Astrocyte of the cerebellum (primary cell): ENCODE results near the gene PSMB2.

Experiments
- DNase-seq: peaks from one replicate; pipeline ENCODE4 v3.0.0-alpha.2; 2011; ENCODE audit warnings: low read depth
- H3K4me3 ChIP-seq: 2 replicates; pipeline ENCODE4 v1.5.1; 2011; ENCODE audit warnings: mild to moderate bottlenecking, low read depth, low read length, moderate library complexity
- in situ Hi-C: cut with HindIII; loops from 2 replicates; pipeline ENCODE4 v1.10.0; 2017; ENCODE audit warnings: low sequenced_read_pairs
- TF ChIP-seq, protein P1 (sequence below): IDR thresholded peaks from 2 replicates; pipeline ENCODE4 v1.5.1; 2012; ENCODE audit warnings: low read length, low read depth, moderate library complexity, mild to moderate bottlenecking; ENCODE audit errors: missing control alignments

PSMB2 gene

DNA sequence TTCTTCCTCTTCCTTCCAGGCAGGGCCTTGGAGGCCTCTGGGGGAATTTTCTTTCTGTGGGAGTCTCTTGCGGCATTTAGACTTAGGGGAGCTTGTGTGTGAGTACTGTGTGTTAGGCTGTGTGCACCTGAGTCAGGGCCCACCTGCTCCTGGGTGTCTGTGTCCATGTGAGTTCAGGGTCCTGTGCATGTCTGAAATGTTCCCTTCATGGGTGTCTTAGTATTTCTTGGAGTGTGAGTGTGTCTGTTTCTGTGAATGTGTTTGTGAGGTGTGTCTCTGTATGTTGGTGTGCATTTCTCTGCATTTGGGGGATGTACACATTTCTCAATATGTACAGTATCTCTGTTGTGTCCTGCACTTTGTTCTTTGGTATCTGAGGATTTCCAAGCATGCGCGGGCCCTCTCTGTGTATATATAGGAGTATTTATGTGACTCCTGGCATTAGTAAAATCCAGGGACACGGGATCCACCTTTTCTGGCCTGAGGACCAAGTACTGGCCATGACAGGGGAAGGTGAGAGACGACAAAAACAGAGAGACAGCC is 65.8 kb downstream of the PSMB2 start:
- no peak for DNase-seq
- TF ChIP-seq, protein P1, sequence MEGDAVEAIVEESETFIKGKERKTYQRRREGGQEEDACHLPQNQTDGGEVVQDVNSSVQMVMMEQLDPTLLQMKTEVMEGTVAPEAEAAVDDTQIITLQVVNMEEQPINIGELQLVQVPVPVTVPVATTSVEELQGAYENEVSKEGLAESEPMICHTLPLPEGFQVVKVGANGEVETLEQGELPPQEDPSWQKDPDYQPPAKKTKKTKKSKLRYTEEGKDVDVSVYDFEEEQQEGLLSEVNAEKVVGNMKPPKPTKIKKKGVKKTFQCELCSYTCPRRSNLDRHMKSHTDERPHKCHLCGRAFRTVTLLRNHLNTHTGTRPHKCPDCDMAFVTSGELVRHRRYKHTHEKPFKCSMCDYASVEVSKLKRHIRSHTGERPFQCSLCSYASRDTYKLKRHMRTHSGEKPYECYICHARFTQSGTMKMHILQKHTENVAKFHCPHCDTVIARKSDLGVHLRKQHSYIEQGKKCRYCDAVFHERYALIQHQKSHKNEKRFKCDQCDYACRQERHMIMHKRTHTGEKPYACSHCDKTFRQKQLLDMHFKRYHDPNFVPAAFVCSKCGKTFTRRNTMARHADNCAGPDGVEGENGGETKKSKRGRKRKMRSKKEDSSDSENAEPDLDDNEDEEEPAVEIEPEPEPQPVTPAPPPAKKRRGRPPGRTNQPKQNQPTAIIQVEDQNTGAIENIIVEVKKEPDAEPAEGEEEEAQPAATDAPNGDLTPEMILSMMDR = no peak
- H3K4me3 ChIP-seq = no peak overlapping the region
- in situ Hi-C loops = no loop called here

DNA sequence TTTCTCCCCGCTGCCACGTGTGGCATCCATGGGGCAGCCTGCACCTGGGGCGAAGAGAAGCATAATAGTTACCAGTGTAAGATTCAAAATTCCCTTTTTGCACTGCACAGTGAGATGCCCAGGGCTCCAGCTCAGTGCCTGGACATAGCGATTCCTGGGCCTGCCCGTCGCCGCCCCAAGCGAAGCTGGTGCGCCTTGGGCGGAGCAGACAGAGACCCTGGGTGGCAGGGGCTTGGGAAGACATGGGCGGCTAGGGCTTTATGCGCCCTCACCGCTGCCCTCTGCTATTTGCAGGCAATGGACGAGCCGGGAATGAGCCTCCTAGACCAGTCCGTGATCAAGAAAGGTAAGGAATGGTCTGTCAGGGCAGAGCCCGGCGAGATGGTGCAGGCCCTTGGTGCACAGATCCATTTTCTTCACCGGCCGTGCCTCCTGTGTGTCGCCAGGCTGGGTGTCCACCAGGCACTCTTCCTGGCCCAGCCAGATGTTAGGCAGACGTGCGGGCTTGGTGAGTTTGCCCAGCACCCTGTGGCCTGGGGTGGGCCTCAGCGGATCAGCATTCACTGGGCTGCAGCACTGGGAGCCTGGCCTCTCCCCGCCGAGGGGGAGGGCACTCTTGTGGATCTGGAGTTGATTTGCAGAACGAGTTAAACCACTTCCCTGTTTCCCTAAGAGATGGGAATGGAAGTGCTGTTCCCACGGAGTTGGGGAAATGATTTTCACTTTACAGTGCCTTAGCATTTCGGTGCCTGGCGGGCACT is 66.5 kb downstream of the PSMB2 start:
- TF ChIP-seq, protein P1 = no peak
- H3K4me3 ChIP-seq = no peak overlapping the region
- DNase-seq = no peak
- in situ Hi-C loops = no loop called here

DNA sequence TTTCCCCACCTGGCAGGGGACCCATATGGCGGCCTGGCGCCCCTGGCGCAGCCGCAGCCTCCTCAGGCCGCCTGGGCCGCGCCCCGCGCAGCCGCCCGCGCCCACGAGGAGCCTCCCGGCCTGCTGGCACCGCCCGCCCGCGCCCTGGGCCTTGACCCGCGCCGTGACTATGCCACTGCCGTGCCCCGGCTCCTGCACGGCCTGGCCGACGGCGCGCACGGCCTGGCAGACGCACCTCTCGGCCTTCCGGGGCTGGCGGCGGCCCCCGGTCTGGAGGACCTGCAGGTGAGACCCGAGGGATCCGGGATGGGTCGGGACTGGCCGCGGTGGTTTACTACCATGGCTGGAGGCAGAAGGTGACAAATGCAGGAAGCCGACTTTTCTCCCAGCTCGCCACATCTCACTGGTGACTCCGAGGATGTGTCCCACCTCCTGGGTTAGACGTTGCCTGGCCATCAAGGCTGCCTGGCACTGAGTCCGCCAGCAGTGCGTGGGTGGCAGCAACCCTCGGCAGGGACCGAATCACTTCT is 67.1 kb downstream of the PSMB2 start:
- TF ChIP-seq, protein P1 = no peak
- in situ Hi-C loops = no loop called here
- no peak overlapping the region for H3K4me3 ChIP-seq
- DNase-seq = no peak

DNA sequence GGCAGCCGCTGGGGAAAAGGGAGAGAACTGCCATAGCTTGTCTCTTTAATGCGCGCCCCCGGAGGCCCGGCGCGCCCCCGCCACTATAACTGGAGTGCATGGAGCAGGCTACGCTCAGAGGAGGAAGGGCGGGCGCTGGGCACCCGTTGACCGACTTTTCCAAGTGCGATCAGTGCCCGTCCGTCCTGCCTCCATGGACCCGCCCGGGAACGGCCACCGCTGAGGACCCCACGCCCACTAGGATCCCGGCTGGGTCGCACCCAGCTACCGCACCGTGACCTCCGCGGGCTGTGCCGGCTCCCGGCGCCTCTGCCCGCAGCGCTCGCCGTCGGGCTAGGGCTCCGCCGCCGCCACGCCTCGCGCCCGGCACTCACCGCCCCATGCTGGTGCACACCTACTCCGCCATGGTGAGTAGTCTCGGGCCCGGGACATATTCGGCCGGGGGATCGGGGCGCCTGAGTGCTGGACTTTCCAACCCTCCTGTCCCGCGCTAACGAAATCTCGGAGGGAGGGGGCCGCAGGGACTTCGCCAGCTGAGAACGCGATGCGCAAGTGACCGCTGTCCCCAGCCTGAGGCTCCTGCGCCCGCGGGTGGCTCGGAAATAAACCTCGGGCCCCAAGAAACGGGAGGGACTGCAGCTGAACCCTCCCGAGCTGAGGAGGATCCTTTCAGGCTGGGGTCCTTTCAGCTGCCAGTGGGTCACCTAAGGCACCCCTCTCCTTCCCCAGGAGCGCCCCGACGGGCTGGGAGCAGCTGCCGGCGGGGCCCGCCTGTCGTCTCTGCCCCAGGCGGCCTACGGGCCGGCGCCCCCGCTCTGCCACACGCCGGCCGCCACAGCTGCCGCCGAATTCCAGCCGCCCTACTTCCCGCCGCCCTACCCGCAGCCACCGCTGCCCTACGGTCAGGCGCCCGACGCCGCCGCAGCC is 67.9 kb downstream of the PSMB2 start, which contains the start of gene TFAP2E:
Gene TFAP2E (plus strand): TSS at position 117 of the 927 bp plus-strand sequence. CDS start 264 bp downstream, at position 381.
- TF ChIP-seq, protein P1 = no peak
- no peak for DNase-seq
- peak within 1 kb of the TSS; percentile 45 for H3K4me3 ChIP-seq
- in situ Hi-C loops = no loop called here

DNA sequence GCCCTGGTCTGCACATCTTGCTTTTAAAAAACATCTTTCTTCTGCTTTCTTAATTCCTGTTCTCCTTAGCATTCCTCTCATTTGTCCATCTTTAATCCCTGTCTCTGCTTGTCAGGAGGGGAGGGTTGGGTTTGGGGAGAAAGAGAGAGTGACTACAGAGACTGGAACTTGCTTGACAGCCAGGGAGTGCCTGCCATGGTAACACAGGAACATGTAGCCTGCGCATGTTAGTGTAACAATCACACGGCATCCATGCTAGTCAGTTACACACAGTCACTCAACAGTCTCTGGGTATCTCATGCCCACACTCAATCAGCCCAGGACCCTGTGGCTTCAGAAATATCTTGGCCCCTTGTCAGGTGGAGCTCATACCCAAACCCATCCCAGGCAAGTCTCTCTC is 69.0 kb downstream of the PSMB2 start:
- H3K4me3 ChIP-seq = no peak overlapping the region
- TF ChIP-seq, protein P1 = no peak
- in situ Hi-C loops = no loop called here
- no peak for DNase-seq

DNA sequence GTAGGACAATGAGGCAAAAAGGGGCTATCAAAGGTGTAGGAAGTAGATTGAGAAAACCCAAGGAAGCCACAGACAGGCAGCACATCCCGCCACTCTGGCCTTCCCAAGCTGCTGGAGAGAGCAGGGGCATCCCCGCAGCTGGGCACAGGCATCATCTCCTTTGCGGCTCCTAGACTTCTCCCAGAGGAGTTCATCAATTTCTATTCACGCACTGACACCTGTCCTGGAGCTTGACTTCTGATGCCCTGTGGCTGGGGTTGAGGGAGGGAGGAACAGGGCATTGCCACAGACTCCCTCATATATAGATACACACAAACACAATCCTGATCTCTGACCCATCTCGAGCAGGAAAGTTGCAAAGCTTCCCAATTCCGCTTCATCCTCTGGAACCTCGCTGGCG is 70.1 kb downstream of the PSMB2 start:
- in situ Hi-C loops = no loop called here
- no peak for DNase-seq
- TF ChIP-seq, protein P1 = no peak
- no peak overlapping the region for H3K4me3 ChIP-seq
